Aorta (tissue), 5 donors: ENCODE results near the gene KCNQ4. TPM values are rescaled to one million over a fixed set of nuclear protein-coding genes. Genes with fewer than 3 reads are reported as not detected.

Experiments used
- ATAC-seq: fragments of 200-7000 bp; cut with Tn5 transposase; one replicate; pipeline ENCODE4 v1.9.1; 2022; ENCODE audit warnings: moderate library complexity; ENCODE audit not compliant: low FRiP score
- DNase-seq, 2 donors: peaks; one replicate each; pipeline ENCODE4 v3.0.0-alpha.2; 2020
- H3K27ac ChIP-seq, 2 donors: one replicate each; pipeline ENCODE4 v1.5.1; 2013; ENCODE audit warnings: low read length in 2 of 2, mild to moderate bottlenecking in 2 of 2, moderate library complexity in 2 of 2, control low read depth in 1 of 2, inconsistent platforms in 1 of 2, low read depth in 1 of 2
- H3K27me3 ChIP-seq, 2 donors: one replicate each; pipeline ENCODE4 v1.6.1; 2013; ENCODE audit warnings: control low read depth in 1 of 2, low read length in 1 of 2, mild to moderate bottlenecking in 1 of 2, moderate library complexity in 1 of 2; ENCODE audit not compliant: insufficient read depth in 2 of 2, control insufficient read depth in 1 of 2
- H3K36me3 ChIP-seq, 2 donors: one replicate each; pipeline ENCODE4 v1.6.1; 2013; ENCODE audit warnings: control low read depth in 1 of 2, low read length in 1 of 2, mild to moderate bottlenecking in 1 of 2; ENCODE audit not compliant: insufficient read depth in 2 of 2, control insufficient read depth in 1 of 2
- H3K4me1 ChIP-seq, 2 donors: one replicate each; pipeline ENCODE4 v1.6.1; 2013; ENCODE audit warnings: low read length in 2 of 2, control low read depth in 1 of 2, mild to moderate bottlenecking in 1 of 2, moderate library complexity in 1 of 2; ENCODE audit not compliant: insufficient read depth in 2 of 2, control insufficient read depth in 1 of 2
- H3K4me3 ChIP-seq, 2 donors: one replicate each; pipeline ENCODE4 v1.5.1; 2013; ENCODE audit warnings: low read length in 2 of 2, control low read depth in 1 of 2, mild to moderate bottlenecking in 1 of 2
- H3K9me3 ChIP-seq: one replicate; pipeline ENCODE4 v1.6.1; 2013; ENCODE audit warnings: mild to moderate bottlenecking, low read length; ENCODE audit not compliant: control insufficient read depth
- WGBS, 2 donors: extraction: QIAGEN DNeasy Blood & Tissue Kit; methylation state at CpG; one replicate each; pipeline ENCODE4 v1.1.7; 2013; 5-methylcytosine and 5-hydroxymethylcytosine counted together
- intact Hi-C, 2 donors: fragments of 100-400 bp; cut with DNase I; formaldehyde crosslinking; loops; one replicate each; pipeline versions ENCODE4 v1.14.2 to v1.15.0; 2022
- polyA plus RNA-seq, 2 donors: library from polyadenylated mRNA; stranded (reverse); fragments of 200-250 nt; gene quantifications; one replicate each; pipeline ENCODE4 v1.2.3, GENCODE V29; 2013
- total RNA-seq, 2 donors: library from RNA; stranded (reverse); fragmentation: NEBNext Ultra II Directional; extraction: Animal tissue kit (Norgen Biotek cat#: 25700); gene quantifications; one replicate each; pipeline ENCODE4 v1.2.1, GENCODE V29; 2021
- donor health status: healthy with polysubstance abuse.
- donor health status: Bipolar disorder and iron deficiency.
- donor health status: DM: no; HTN: no; CAD: no.
- donor health status: DM: no; HTN: no; CAD: no.
- donor health status: DM: yes; HTN: yes; CAD: no.

Gene KCNQ4
- total and polyA plus RNA-seq, 4 donors = 0.88 to 10.0 (median 7.9) TPM

GRCh38 chr1:40762144-40762923, 21.3 kb upstream of the KCNQ4 start:
- ATAC-seq (no peak), DNase-seq (no peak)
- H3K27me3 ChIP-seq = no peaks in the 10 kb centered on the region
- peaks cover 6 to 13% of the 10 kb centered on the region in 2 donors for H3K36me3 ChIP-seq
- no peaks in the 10 kb centered on the region for H3K4me1 ChIP-seq
- 61 to 66% methylated on average over 7 of the region's 7 CpGs for WGBS, 2 donors
- H3K27ac ChIP-seq = no peak overlapping the region
- intact Hi-C loops = loop anchor here in 1 of 2 donors (10.0 kb wide), 1 partner anchor 58 kb away; no protein-coding TSS in a partner anchor
- no peaks in the 10 kb centered on the region for H3K9me3 ChIP-seq
- H3K4me3 ChIP-seq = no peak overlapping the region

GRCh38 chr1:40763742-40764532, 19.6 kb upstream of the KCNQ4 start:
- no peak for DNase-seq
- Histone ChIP-seq H3K4me1 (no peaks in the 10 kb centered on the region), H3K36me3 (peaks cover 6 to 12% of the 10 kb centered on the region in 2 donors), H3K27ac (no peak overlapping the region), H3K27me3 (no peaks in the 10 kb centered on the region), H3K9me3 (no peaks in the 10 kb centered on the region), H3K4me3 (no peak overlapping the region)
- WGBS, 2 donors = 74 to 76% methylated on average over 9 of the region's 9 CpGs
- no peak for ATAC-seq
- intact Hi-C loops = loop anchor here in 1 of 2 donors (10.0 kb wide), 1 partner anchor 59 kb away; no protein-coding TSS in a partner anchor

- Histone ChIP-seq H3K4me1 (no peaks in the 10 kb centered on the region), H3K36me3 (peaks cover 6 to 12% of the 10 kb centered on the region in 2 donors), H3K4me3 (no peak overlapping the region), H3K27ac (no peak overlapping the region), H3K9me3 (no peaks in the 10 kb centered on the region), H3K27me3 (no peaks in the 10 kb centered on the region)
- 68 to 70% methylated on average over 2 of the region's 2 CpGs for WGBS, 2 donors
- ATAC-seq (no peak), DNase-seq (no peak)
- intact Hi-C loops = loop anchor here in 1 of 2 donors (10.0 kb wide), 1 partner anchor 60 kb away; no protein-coding TSS in a partner anchor
These were observed 18.6 kb upstream of the KCNQ4 start for GRCh38 chr1:40764981-40765380.

GRCh38 chr1:40766017-40766416, 17.6 kb upstream of the KCNQ4 start:
- no peak for DNase-seq
- no peaks in the 10 kb centered on the region for H3K4me1 ChIP-seq
- H3K9me3 ChIP-seq = no peaks in the 10 kb centered on the region
- ATAC-seq = no peak
- no peak overlapping the region for H3K4me3 ChIP-seq
- intact Hi-C loops = loop anchor here in 1 of 2 donors (10.0 kb wide), 1 partner anchor 61 kb away; no protein-coding TSS in a partner anchor
- H3K36me3 ChIP-seq = peaks cover 6 to 12% of the 10 kb centered on the region in 2 donors
- no peak overlapping the region for H3K27ac ChIP-seq
- H3K27me3 ChIP-seq = no peaks in the 10 kb centered on the region
- WGBS, 2 donors = 90 to 97% methylated on average over 2 of the region's 2 CpGs

- intact Hi-C loops = loop anchor here in 1 of 2 donors (10.0 kb wide), 1 partner anchor 62 kb away; no protein-coding TSS in a partner anchor
- 93 to 95% methylated on average over 4 of the region's 4 CpGs for WGBS, 2 donors
- Histone ChIP-seq H3K36me3 (peaks cover 6 to 12% of the 10 kb centered on the region in 2 donors), H3K9me3 (no peaks in the 10 kb centered on the region), H3K27me3 (no peaks in the 10 kb centered on the region), H3K4me1 (no peaks in the 10 kb centered on the region), H3K27ac (no peak overlapping the region), H3K4me3 (no peak overlapping the region)
- DNase-seq = no peak
- ATAC-seq = no peak
These were observed 17.0 kb upstream of the KCNQ4 start for GRCh38 chr1:40766560-40766959.

- no peak overlapping the region for H3K4me3 ChIP-seq
- 59 to 68% methylated on average over 7 of the region's 7 CpGs for WGBS, 2 donors
- H3K27ac ChIP-seq = no peak overlapping the region
- H3K4me1 ChIP-seq = no peaks in the 10 kb centered on the region
- H3K9me3 ChIP-seq = no peaks in the 10 kb centered on the region
- peaks cover 6 to 15% of the 10 kb centered on the region in 2 donors for H3K36me3 ChIP-seq
- ATAC-seq (no peak), DNase-seq (no peak)
- no peaks in the 10 kb centered on the region for H3K27me3 ChIP-seq
- intact Hi-C loops = loop anchor here in 1 of 2 donors (10.0 kb wide), 1 partner anchor 64 kb away; no protein-coding TSS in a partner anchor
These were observed 15.2 kb upstream of the KCNQ4 start for GRCh38 chr1:40768146-40768990.

- ATAC-seq (no peak), DNase-seq (no peak)
- WGBS, 2 donors = 41 to 56% methylated on average over 4 of the region's 4 CpGs
- Histone ChIP-seq H3K4me3 (no peak overlapping the region), H3K27me3 (no peaks in the 10 kb centered on the region), H3K4me1 (no peaks in the 10 kb centered on the region), H3K27ac (no peak overlapping the region), H3K36me3 (peaks cover 6 to 15% of the 10 kb centered on the region in 2 donors), H3K9me3 (no peaks in the 10 kb centered on the region)
- intact Hi-C loops = loop anchor here in 1 of 2 donors (5.0 to 10.0 kb wide), 3 partner anchors 65 to 155 kb away; no protein-coding TSS in a partner anchor
These were observed 13.8 kb upstream of the KCNQ4 start for GRCh38 chr1:40769815-40770214.
